ENCODE data around the gene UPP2. TPM values are rescaled to one million over a fixed set of nuclear protein-coding genes. Genes with fewer than 3 reads are reported as not detected.

The UPP2 gene
- total and polyA plus RNA-seq, 2 of the 13 experiments (the other 11 are each of a cell fraction or from before 2014, with no cell fraction given): 0.07 to 0.28 TPM

- TF ChIP-seq PAXIP1 (CRISPR knock-in tag; conservative IDR thresholded peaks at IDR 0.05): peak; percentile 100
- peak; percentile 35; the same call in 1 of the 2 replicates for TF ChIP-seq ZNF747 (CRISPR knock-in tag; IDR thresholded peaks at IDR 0.05; ENCODE audit: borderline replicate concordance)
- TF ChIP-seq, protein P1, sequence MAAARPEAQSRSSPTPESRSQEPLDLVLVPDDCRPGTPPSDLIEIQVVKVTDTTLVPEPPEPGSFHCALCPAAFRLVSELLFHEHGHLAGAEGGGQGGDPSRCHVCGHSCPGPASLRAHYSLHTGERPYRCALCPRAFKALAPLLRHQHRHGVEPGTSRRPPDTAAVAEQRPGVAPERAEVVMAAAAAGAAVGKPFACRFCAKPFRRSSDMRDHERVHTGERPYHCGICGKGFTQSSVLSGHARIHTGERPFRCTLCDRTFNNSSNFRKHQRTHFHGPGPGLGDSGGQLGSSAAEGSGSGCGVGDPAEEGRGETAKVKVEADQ (CRISPR knock-in tag; IDR thresholded peaks at IDR 0.05; ENCODE audit: borderline replicate concordance): peak; percentile 76; the same call in 1 of the 2 replicates
- no peak for TF ChIP-seq RFX3 (CRISPR knock-in tag; IDR thresholded peaks at IDR 0.05)
- peak; percentile 20 to 100; a peak in 3 of 4 replicates for TF ChIP-seq EP300 (IDR thresholded peaks at IDR 0.05; ENCODE audit: low read depth in 2 of 2, low read length in 2 of 2)
- peak; percentile 97 for TF ChIP-seq EP300 (CRISPR knock-in tag; IDR thresholded peaks at IDR 0.05; ENCODE audit: borderline replicate concordance)
- no peak for TF ChIP-seq KDM5A (IDR thresholded peaks at IDR 0.05; ENCODE audit: borderline replicate concordance, low read length)
- TF ChIP-seq, protein P2, sequence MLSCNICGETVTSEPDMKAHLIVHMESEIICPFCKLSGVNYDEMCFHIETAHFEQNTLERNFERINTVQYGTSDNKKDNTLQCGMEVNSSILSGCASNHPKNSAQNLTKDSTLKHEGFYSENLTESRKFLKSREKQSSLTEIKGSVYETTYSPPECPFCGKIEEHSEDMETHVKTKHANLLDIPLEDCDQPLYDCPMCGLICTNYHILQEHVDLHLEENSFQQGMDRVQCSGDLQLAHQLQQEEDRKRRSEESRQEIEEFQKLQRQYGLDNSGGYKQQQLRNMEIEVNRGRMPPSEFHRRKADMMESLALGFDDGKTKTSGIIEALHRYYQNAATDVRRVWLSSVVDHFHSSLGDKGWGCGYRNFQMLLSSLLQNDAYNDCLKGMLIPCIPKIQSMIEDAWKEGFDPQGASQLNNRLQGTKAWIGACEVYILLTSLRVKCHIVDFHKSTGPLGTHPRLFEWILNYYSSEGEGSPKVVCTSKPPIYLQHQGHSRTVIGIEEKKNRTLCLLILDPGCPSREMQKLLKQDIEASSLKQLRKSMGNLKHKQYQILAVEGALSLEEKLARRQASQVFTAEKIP (CRISPR knock-in tag; IDR thresholded peaks at IDR 0.05; ENCODE audit: borderline replicate concordance): no peak
- TF ChIP-seq U2AF1 (optimal IDR thresholded peaks at IDR 0.05; ENCODE audit: low read depth, low read length): no peak
- TF ChIP-seq HOXA7 (CRISPR knock-in tag; IDR thresholded peaks at IDR 0.05): no peak
- no peak for TF ChIP-seq ZNF496 (CRISPR knock-in tag; IDR thresholded peaks at IDR 0.05; ENCODE audit: insufficient replicate concordance)
- TF ChIP-seq SIN3B (IDR thresholded peaks at IDR 0.05; ENCODE audit: low read length): no peak
- TF ChIP-seq RBAK (CRISPR knock-in tag; IDR thresholded peaks at IDR 0.05): no peak
- TF ChIP-seq MYC (CRISPR knock-in tag; IDR thresholded peaks at IDR 0.05; ENCODE audit: borderline replicate concordance): no peak
- no peak for TF ChIP-seq ZFP90 (CRISPR knock-in tag; IDR thresholded peaks at IDR 0.05; ENCODE audit: borderline replicate concordance)
- no peak for TF ChIP-seq ZNF292 (CRISPR knock-in tag; IDR thresholded peaks at IDR 0.05; ENCODE audit: borderline replicate concordance, low read depth)
- no peak for TF ChIP-seq ZNF205 (CRISPR knock-in tag; IDR thresholded peaks at IDR 0.05)
- no peak for TF ChIP-seq MAFK (conservative IDR thresholded peaks at IDR 0.05 in 1 of 2, IDR thresholded peaks at IDR 0.05 in 1 of 2; ENCODE audit: low read length in 2 of 2)
- TF ChIP-seq ZNF709 (CRISPR knock-in tag; IDR thresholded peaks at IDR 0.05): no peak
- no peak; the same call in 1 of the 2 replicates for TF ChIP-seq JDP2 (CRISPR knock-in tag; IDR thresholded peaks at IDR 0.05; ENCODE audit: borderline replicate concordance)
- TF ChIP-seq SMAD1 (CRISPR knock-in tag; IDR thresholded peaks at IDR 0.05; ENCODE audit: borderline replicate concordance, low read depth): no peak
- peak; percentile 77 for TF ChIP-seq SP140L (CRISPR knock-in tag; IDR thresholded peaks at IDR 0.05; ENCODE audit: borderline replicate concordance)
- TF ChIP-seq, protein P3, sequence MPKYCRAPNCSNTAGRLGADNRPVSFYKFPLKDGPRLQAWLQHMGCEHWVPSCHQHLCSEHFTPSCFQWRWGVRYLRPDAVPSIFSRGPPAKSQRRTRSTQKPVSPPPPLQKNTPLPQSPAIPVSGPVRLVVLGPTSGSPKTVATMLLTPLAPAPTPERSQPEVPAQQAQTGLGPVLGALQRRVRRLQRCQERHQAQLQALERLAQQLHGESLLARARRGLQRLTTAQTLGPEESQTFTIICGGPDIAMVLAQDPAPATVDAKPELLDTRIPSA (CRISPR knock-in tag; IDR thresholded peaks at IDR 0.05; ENCODE audit: borderline replicate concordance): no peak
These were observed 29.3 kb downstream of the UPP2 start (continued) for GRCh38 chr2:158130832-158131473.
